Endothelial cell of umbilical vein (primary cell): Measurements from ENCODE around the gene UBE2L3. TPM values are rescaled to one million over a fixed set of nuclear protein-coding genes. Genes with fewer than 3 reads are reported as not detected.

Experiments
- BruUV-seq: library from RNA; stranded (reverse); fragments of 400-500 nt; replicated peaks from 2 replicates; lab custom pipeline; 2021; lab: Mats Ljungman, UMichigan
- CTCF ChIA-PET: fragments of 300-600, 350-600 bp; sonication (Branson Sonifier 250); formaldehyde crosslinking; loops from one replicate; lab custom pipeline; 2021; ENCODE audit warnings: antibody characterized with exemption, inconsistent platforms; lab: Charles Lee
- POLR2A ChIA-PET: fragments of 300-600, 350-600 bp; sonication (Branson Sonifier 250); formaldehyde crosslinking; loops from one replicate; lab custom pipeline; 2021; ENCODE audit warnings: antibody characterized with exemption, inconsistent platforms; lab: Charles Lee
- DNase-seq: peaks from one replicate; pipeline ENCODE4 v3.0.0-alpha.2; 2011; ENCODE audit warnings: low read depth, low spot score
- FAIRE-seq: peaks from 2 replicates; lab custom pipeline; 2011; peaks lifted over from hg19 to GRCh38; lab: Jason Lieb, UNC
- H2AFZ ChIP-seq: 2 replicates; pipeline ENCODE4 v1.6.0; 2012; ENCODE audit warnings: low read depth, low read length, control low read depth, inconsistent platforms
- H3K27ac ChIP-seq: 2 replicates; pipeline ENCODE4 v1.5.1; 2011; ENCODE audit warnings: low read depth, mild to moderate bottlenecking, control low read depth, low read length, moderate library complexity; ENCODE audit not compliant: insufficient read depth
- H3K27me3 ChIP-seq, 2 experiments: 2 replicates each; pipeline versions ENCODE4 v1.6.0 to v1.6.1; 2011; ENCODE audit warnings: low read length in 2 of 2, mixed read lengths in 1 of 2; ENCODE audit not compliant: control insufficient read depth in 2 of 2, insufficient read depth in 2 of 2
- H3K36me3 ChIP-seq, 2 experiments: 2 replicates in 1 of 2; 3 replicates in 1 of 2; pipeline ENCODE4 v1.5.1; 2011; ENCODE audit warnings: low read length in 2 of 2, mild to moderate bottlenecking in 1 of 2, moderate library complexity in 1 of 2; ENCODE audit not compliant: control insufficient read depth in 2 of 2, insufficient read depth in 2 of 2; ENCODE audit errors: extremely low read depth in 1 of 2
- H3K4me1 ChIP-seq: 3 replicates; pipeline ENCODE4 v1.5.1; 2011; ENCODE audit warnings: mild to moderate bottlenecking, low read length; ENCODE audit not compliant: control insufficient read depth, insufficient read depth; ENCODE audit errors: extremely low read depth
- H3K4me2 ChIP-seq: 2 replicates; pipeline ENCODE4 v1.6.1; 2011; ENCODE audit warnings: low read length, control low read depth, mixed read lengths; ENCODE audit not compliant: insufficient read depth
- H3K4me3 ChIP-seq, 3 experiments: fragments of 200-600 bp in 1 of 3; sonication (generic), shearing (Covaris generic) in 1 of 3; replicated peaks in 1 of 3; 2 replicates each; pipeline ENCODE4 v1.5.1; 2011 to 2016; ENCODE audit warnings: control low read depth in 3 of 3, low read length in 3 of 3, mild to moderate bottlenecking in 2 of 3, inconsistent platforms in 1 of 3, low read depth in 1 of 3, moderate library complexity in 1 of 3; ENCODE audit not compliant: insufficient read depth in 1 of 3
- H3K79me2 ChIP-seq: 2 replicates; pipeline ENCODE4 v1.6.0; 2012; ENCODE audit warnings: low read length, inconsistent platforms; ENCODE audit not compliant: control insufficient read depth, insufficient read depth
- H3K9ac ChIP-seq: replicated peaks from 2 replicates; pipeline ENCODE3; 2011; ENCODE audit warnings: low read length, control low read depth; ENCODE audit not compliant: insufficient read depth; ENCODE audit errors: extremely low read depth
- H3K9me1 ChIP-seq: replicated peaks from 3 replicates; pipeline ENCODE4 v1.6.0; 2011; ENCODE audit warnings: mild to moderate bottlenecking, low read length; ENCODE audit not compliant: control insufficient read depth, insufficient read depth; ENCODE audit errors: extremely low read depth
- H3K9me3 ChIP-seq: replicated peaks from 2 replicates; pipeline ENCODE4 v1.5.1; 2012; ENCODE audit warnings: low read length, inconsistent platforms; ENCODE audit not compliant: control insufficient read depth, insufficient read depth
- H4K20me1 ChIP-seq: replicated peaks from 2 replicates; pipeline ENCODE3; 2011; ENCODE audit warnings: mild to moderate bottlenecking, low read length; ENCODE audit not compliant: control insufficient read depth, insufficient read depth; ENCODE audit errors: extremely low read depth
- CTCF ChIP-seq, 2 donors: IDR thresholded peaks; 1 replicate in 1 of 2; 2 replicates in 1 of 2; pipeline ENCODE4 v1.5.1; 2011; ENCODE audit warnings: low read length in 2 of 2, mild to moderate bottlenecking in 2 of 2, moderate library complexity in 2 of 2, control low read depth in 1 of 2, inconsistent platforms in 1 of 2, low read depth in 1 of 2; ENCODE audit not compliant: insufficient read depth in 1 of 2; ENCODE audit errors: extremely low read depth in 1 of 2
- EZH2 ChIP-seq: IDR thresholded peaks from 2 replicates; pipeline ENCODE4 v1.6.1; 2012; ENCODE audit warnings: borderline replicate concordance, low read depth, mild to moderate bottlenecking, moderate library complexity, low read length, inconsistent platforms; ENCODE audit not compliant: severe bottlenecking
- FOS ChIP-seq: IDR thresholded peaks from 2 replicates; pipeline ENCODE4 v1.6.1; 2011; ENCODE audit warnings: mild to moderate bottlenecking, low read length, moderate library complexity, borderline replicate concordance; ENCODE audit not compliant: insufficient read depth
- GATA2 ChIP-seq: IDR thresholded peaks from 2 replicates; pipeline ENCODE4 v1.7.0; 2011; ENCODE audit warnings: low read depth, mild to moderate bottlenecking, moderate library complexity, mixed read lengths, low read length; ENCODE audit not compliant: insufficient read length, insufficient read depth
- JUN ChIP-seq: IDR thresholded peaks from 2 replicates; pipeline ENCODE4 v1.6.1; 2011; ENCODE audit warnings: borderline replicate concordance, low read depth; ENCODE audit not compliant: insufficient read length, insufficient read depth
- MAX ChIP-seq: IDR thresholded peaks from 2 replicates; pipeline ENCODE4 v1.6.1; 2011; ENCODE audit not compliant: insufficient read depth, insufficient read length
- MYC ChIP-seq: IDR thresholded peaks from one replicate; pipeline ENCODE4 v1.6.1; 2011; ENCODE audit warnings: mild to moderate bottlenecking, low read depth, low read length
- POLR2A ChIP-seq: IDR thresholded peaks from 2 replicates; pipeline ENCODE4 v1.6.1; 2012; ENCODE audit warnings: low read depth, mild to moderate bottlenecking, control low read depth, low read length
- POLR2AphosphoS5 ChIP-seq: IDR thresholded peaks from 2 replicates; pipeline ENCODE4 v1.6.1; 2012; ENCODE audit warnings: low read depth, mild to moderate bottlenecking, control low read depth, low read length, moderate library complexity; ENCODE audit not compliant: insufficient read depth
- dilution Hi-C: fragments of 300-500 bp; cut with MboI; formaldehyde crosslinking; loops from one replicate; pipeline ENCODE4 v1.15.0; 2019; ENCODE audit warnings: low sequenced_read_pairs; ENCODE audit not compliant: extremely low pct_ligation_motif_present
- intact Hi-C: fragments of 100-400 bp; cut with micrococcal nuclease; formaldehyde crosslinking; loops from one replicate; pipeline ENCODE4 v1.10.0; 2022
- polyA plus RNA-seq, 4 experiments: library from polyadenylated mRNA; depleted of rRNA in 3 of 4; stranded (reverse) in 3 of 4; unstranded in 1 of 4; fragments of >200 nt; gene quantifications; 2 replicates each; pipeline versions ENCODE4 v1.2.1 to v1.2.3, GENCODE V29; 2011 to 2012; ENCODE audit warnings: missing spikeins in 1 of 4
- total RNA-seq: library from RNA; stranded (reverse); gene quantifications from 2 replicates; pipeline ENCODE4 v1.2.3, GENCODE V29; 2021

Gene UBE2L3
- total and polyA plus RNA-seq, 2 donors (not counting 3 experiments of a cell fraction or from before 2014, with no cell fraction given): 66.0 to 83.5 TPM

GRCh38 chr22:21591695-21592094 lies 24.2 kb downstream of the UBE2L3 start:
- Histone ChIP-seq H3K27ac (no peak overlapping the region), H3K9me1 (no peaks in the 10 kb centered on the region), H3K36me3 (peaks cover 19 to 32% of the 10 kb centered on the region in 2 experiments), H3K79me2 (peaks cover 98% of the 10 kb centered on the region), H3K4me2 (no peak overlapping the region), H3K9me3 (no peaks in the 10 kb centered on the region), H3K9ac (no peak overlapping the region), H3K4me1 (no peaks in the 10 kb centered on the region), H4K20me1 (peaks cover 9% of the 10 kb centered on the region), H2AFZ (no peak overlapping the region), H3K4me3 (no peak overlapping the region), H3K27me3 (no peaks in the 10 kb centered on the region)
- intact Hi-C loops (no loop called here), dilution Hi-C loops (no loop called here)
- ChIA-PET CTCF (no interaction called here), POLR2A (interaction anchor here (0.6 kb wide), 1 partner anchor 9 kb away, joined by 3 read pairs; no protein-coding TSS in a partner anchor)
- FAIRE-seq (no peak), DNase-seq (no peak)
- BruUV-seq: no TSS peak
- no peak for TF ChIP-seq MAX
- no peak for TF ChIP-seq MYC
- no peak for TF ChIP-seq EZH2
- TF ChIP-seq FOS: no peak
- no peak for TF ChIP-seq CTCF (IDR thresholded peaks at IDR 0.05; ENCODE audit: extremely low read depth in 1 of 2, insufficient read depth in 1 of 2, low read depth in 1 of 2, low read length in 2 of 2)
- TF ChIP-seq JUN: no peak
- TF ChIP-seq POLR2AphosphoS5: no peak
- no peak for TF ChIP-seq POLR2A
- TF ChIP-seq GATA2: no peak
